HUES48 (cell line): Measurements from ENCODE around the gene METTL16.

Experiments
- H3K27ac ChIP-seq: one replicate; pipeline ENCODE4 v1.7.0; 2013; ENCODE audit warnings: low read depth, low read length, inconsistent platforms
- H3K27me3 ChIP-seq: 2 replicates; pipeline ENCODE4 v1.6.1; 2013; ENCODE audit warnings: mild to moderate bottlenecking, low read length; ENCODE audit not compliant: control insufficient read depth, insufficient read depth
- H3K36me3 ChIP-seq: 2 replicates; pipeline ENCODE4 v1.6.1; 2013; ENCODE audit warnings: low read length; ENCODE audit not compliant: control insufficient read depth, insufficient read depth
- H3K4me1 ChIP-seq: 2 replicates; pipeline ENCODE4 v1.6.1; 2013; ENCODE audit warnings: mild to moderate bottlenecking, low read length; ENCODE audit not compliant: control insufficient read depth, insufficient read depth
- H3K4me3 ChIP-seq: 2 replicates; pipeline ENCODE4 v1.5.1; 2013; ENCODE audit warnings: mild to moderate bottlenecking, low read depth, low read length
- H3K9ac ChIP-seq: 2 replicates; pipeline ENCODE4 v1.6.1; 2013; ENCODE audit warnings: mild to moderate bottlenecking, low read depth, low read length, moderate library complexity
- H3K9me3 ChIP-seq: 2 replicates; pipeline ENCODE4 v1.6.1; 2013; ENCODE audit warnings: low read length; ENCODE audit not compliant: control insufficient read depth, insufficient read depth

METTL16 gene

DNA sequence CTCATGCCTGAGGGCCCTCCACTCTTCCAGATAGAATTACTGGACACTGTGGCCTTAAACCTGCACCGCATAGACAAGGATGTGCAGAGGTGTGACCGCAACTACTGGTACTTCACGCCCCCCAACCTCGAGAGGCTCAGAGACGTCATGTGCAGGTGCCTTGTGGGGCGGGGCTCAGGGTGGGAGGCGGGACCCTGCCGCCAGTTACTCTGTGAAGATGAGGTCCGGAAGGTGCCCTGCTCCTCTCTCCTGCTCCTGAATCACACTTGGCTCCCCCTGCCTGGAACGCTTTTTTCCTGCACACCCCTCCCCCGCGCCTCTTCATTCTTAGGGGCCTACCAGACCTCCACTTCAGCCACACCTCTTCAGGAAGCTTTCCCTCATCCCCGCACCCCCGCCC lies 135.6 kb downstream of the METTL16 start:
- no peak overlapping the region for H3K27ac ChIP-seq
- H3K27me3 ChIP-seq, result no peaks in the 10 kb centered on the region
- no peak overlapping the region for H3K4me3 ChIP-seq
- H3K9ac ChIP-seq, result no peak overlapping the region
- peaks cover 52% of the 10 kb centered on the region for H3K36me3 ChIP-seq
- no peaks in the 10 kb centered on the region for H3K4me1 ChIP-seq
- no peaks in the 10 kb centered on the region for H3K9me3 ChIP-seq

DNA sequence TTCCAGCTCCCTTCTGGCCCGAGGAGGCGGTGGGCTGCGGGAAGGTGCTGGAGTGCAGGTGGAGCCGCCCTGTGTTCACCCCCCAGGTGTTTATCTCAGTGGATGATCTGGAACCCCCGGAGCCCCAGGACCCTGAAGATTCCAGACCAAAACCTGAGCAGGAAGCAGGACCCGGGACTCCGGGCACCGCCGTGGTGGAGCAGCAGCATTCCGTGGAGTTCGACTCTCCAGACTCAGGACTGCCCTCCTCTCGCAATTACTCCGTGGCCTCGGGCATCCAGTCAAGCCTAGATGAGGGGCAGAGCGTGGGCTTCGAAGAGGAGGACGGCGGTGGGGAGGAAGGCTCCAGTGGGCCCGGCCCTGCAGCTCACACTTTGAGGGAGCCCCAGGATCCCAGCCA lies 136.3 kb downstream of the METTL16 start:
- Histone ChIP-seq H3K4me3 (no peak overlapping the region), H3K9ac (no peak overlapping the region), H3K27me3 (no peaks in the 10 kb centered on the region), H3K27ac (no peak overlapping the region), H3K36me3 (peaks cover 52% of the 10 kb centered on the region), H3K4me1 (no peaks in the 10 kb centered on the region), H3K9me3 (no peaks in the 10 kb centered on the region)

DNA sequence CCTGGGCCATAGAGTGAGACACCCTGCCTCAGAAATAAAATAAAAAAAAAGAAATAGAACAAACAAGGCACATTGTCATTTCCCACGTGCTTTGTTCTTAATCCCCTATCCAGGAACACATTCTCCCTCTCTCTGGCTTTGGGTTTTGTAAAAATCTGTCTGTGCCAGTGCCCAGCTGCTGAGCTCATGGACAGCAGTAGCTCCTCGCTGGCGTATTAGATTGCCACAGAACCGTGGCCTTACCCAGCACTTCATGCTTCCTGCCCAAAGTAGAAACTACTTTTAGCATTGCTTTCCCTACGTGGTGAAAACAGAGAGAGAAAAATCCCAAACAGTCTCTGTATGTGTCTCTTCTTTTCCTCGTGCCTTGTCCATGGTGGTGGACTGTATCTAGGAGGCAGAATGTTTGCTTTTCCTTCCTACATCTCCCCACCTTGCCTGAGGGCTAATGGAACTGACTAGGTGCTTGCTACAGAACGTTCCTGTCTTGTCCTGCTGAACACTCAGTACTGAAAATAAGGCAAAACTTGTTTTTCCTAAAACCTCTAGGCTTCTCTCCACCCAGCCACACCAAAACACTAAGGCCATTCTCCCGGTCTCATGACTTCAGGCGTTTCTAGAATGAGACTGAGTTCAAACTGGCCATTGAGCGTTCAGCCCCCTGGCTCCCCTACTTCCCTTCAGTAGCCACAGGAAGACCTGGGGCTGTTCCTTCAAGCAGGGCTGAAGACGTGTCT lies 137.0 kb downstream of the METTL16 start:
- Histone ChIP-seq H3K36me3 (peaks cover 52% of the 10 kb centered on the region), H3K4me1 (peaks cover 2% of the 10 kb centered on the region; the same call in 1 of the 2 replicates), H3K9me3 (no peaks in the 10 kb centered on the region), H3K27ac (no peak overlapping the region), H3K9ac (no peak overlapping the region), H3K4me3 (no peak overlapping the region), H3K27me3 (no peaks in the 10 kb centered on the region)

DNA sequence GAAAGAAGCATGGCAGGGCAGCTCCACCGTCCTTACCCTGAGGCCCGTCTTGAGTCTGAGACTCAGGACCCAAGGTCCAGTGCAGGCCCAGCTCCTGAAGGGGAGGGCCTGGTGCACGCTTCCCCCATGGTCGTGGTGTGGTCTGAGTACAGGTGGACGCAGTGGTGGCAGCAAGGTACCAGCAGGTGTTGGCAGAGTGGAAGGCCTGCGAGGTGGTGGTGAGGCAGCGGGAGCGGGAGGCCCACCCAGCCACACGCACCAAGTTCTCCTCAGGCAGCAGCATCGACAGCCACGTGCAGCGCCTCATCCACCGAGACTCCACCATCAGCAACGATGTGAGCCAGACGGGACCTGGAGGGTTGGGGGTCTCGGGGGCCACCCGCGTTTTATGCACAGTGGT lies 138.5 kb downstream of the METTL16 start:
- Histone ChIP-seq H3K27ac (no peak overlapping the region), H3K4me1 (peaks cover 2% of the 10 kb centered on the region; the same call in 1 of the 2 replicates), H3K36me3 (peaks cover 43% of the 10 kb centered on the region), H3K9ac (no peak overlapping the region), H3K4me3 (no peak overlapping the region), H3K9me3 (no peaks in the 10 kb centered on the region), H3K27me3 (no peaks in the 10 kb centered on the region)

DNA sequence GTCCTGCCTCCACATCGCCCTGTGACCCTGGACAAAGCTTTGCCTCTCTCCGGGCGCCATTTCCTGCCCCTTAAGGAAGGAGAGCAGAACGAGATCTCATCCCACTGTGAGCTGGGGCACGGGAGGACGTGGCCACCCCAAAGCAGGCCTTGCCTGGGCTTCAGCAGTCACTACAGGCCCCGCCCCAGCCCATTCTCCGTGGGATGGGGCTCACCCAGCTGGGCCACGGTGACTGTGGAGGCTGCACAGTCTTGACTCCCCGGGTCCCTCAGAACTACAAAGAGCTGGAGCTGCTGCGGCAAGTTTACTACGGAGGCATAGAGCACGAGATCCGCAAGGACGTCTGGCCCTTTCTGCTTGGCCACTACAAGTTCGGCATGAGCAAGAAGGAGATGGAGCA lies 139.0 kb downstream of the METTL16 start:
- Histone ChIP-seq H3K4me1 (peaks cover 2% of the 10 kb centered on the region; the same call in 1 of the 2 replicates), H3K9ac (no peak overlapping the region), H3K4me3 (no peak overlapping the region), H3K36me3 (peaks cover 39% of the 10 kb centered on the region), H3K27ac (no peak overlapping the region), H3K27me3 (no peaks in the 10 kb centered on the region), H3K9me3 (no peaks in the 10 kb centered on the region)

DNA sequence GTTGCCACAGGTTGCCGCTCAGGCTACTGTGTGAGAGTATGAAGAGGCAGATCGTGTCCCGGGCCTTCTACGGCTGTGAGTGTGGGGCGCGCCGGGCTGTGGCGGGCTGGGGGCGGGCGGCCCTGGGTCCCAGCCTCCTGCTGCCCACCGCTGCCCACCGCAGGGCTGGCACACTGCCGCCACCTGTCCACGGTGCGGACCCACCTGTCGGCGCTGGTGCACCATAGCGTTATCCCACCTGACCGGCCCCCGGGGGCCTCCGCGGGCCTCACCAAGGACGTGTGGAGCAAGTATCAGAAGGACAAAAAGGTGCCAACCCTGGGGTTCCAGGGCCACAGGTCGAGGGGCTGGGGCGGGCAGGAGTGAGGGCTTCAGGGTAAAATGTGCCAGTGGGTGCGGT lies 139.5 kb downstream of the METTL16 start:
- Histone ChIP-seq H3K4me3 (no peak overlapping the region), H3K27ac (no peak overlapping the region), H3K9ac (no peak overlapping the region), H3K27me3 (no peaks in the 10 kb centered on the region), H3K9me3 (no peaks in the 10 kb centered on the region), H3K36me3 (peaks cover 35% of the 10 kb centered on the region), H3K4me1 (peaks cover 2% of the 10 kb centered on the region; the same call in 1 of the 2 replicates)

DNA sequence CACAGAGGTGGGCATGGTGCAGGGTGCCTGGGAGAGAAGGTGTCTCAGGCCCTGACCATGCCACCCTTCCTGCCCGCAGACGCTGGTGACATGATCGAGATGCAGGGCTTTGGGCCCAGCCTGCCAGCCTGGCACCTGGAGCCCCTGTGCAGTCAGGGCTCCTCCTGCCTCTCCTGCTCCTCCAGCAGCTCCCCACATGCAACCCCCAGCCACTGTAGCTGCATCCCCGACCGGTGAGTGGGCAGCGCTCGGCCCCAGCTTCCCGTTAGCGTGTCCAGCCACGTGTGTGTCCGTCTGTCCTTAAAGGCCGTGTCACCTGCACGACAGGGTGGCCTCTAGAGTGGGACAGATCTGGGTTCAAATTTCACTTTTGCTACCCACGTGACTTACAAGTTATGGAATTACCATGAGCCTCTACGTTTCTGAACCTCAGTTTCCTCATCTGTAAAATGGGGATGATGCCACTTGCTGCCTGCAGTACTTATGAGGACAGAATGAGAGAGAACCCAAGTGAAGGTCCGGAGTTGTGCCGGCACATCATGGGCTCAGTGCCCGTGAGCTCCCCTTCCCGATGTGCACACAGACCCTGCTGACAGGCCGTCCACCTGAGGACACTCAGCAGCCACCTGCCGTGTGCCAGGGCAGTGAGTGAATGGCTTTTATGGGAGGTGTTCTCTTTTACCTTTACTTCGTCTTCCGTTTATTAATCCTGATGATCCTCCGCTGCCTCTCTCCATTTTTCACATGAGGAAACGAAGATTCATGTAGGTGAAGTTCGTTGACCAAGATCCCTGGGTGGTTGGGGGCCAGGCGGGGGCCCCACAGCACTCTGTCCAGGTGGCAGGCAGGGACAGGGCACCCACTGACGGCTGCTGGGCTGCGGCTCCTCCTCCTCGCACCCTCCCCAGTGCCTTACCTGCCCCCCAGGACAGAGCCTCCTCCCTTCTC lies 140.2 kb downstream of the METTL16 start:
- Histone ChIP-seq H3K36me3 (peaks cover 33% of the 10 kb centered on the region), H3K4me3 (no peak overlapping the region), H3K27ac (no peak overlapping the region), H3K27me3 (no peaks in the 10 kb centered on the region), H3K9ac (no peak overlapping the region), H3K9me3 (no peaks in the 10 kb centered on the region), H3K4me1 (peaks cover 2% of the 10 kb centered on the region; the same call in 1 of the 2 replicates)

DNA sequence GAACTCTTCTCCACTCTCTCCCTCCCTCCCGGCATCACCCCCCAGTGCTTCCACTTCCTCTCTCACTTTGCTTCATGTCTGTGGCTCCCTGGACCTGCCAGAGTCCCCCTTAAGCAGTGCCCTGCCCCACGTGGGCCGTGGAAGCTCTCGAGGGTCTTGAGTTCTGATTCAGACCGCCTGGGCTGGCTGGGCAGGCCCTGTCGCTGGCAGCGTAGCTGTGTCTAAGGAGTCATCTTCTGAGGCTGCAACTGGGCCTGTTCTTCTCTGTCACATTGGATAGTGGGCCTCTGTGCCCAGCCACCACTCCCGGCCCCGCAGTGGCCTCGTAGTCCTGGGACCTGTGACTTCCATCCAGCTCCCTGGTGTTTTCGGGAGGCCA lies 141.5 kb downstream of the METTL16 start:
- no peaks in the 10 kb centered on the region for H3K27me3 ChIP-seq
- peaks cover 2% of the 10 kb centered on the region; the same call in 1 of the 2 replicates for H3K4me1 ChIP-seq
- no peak overlapping the region for H3K9ac ChIP-seq
- no peak overlapping the region for H3K4me3 ChIP-seq
- H3K27ac ChIP-seq, result no peak overlapping the region
- no peaks in the 10 kb centered on the region for H3K9me3 ChIP-seq
- peaks cover 32% of the 10 kb centered on the region for H3K36me3 ChIP-seq

DNA sequence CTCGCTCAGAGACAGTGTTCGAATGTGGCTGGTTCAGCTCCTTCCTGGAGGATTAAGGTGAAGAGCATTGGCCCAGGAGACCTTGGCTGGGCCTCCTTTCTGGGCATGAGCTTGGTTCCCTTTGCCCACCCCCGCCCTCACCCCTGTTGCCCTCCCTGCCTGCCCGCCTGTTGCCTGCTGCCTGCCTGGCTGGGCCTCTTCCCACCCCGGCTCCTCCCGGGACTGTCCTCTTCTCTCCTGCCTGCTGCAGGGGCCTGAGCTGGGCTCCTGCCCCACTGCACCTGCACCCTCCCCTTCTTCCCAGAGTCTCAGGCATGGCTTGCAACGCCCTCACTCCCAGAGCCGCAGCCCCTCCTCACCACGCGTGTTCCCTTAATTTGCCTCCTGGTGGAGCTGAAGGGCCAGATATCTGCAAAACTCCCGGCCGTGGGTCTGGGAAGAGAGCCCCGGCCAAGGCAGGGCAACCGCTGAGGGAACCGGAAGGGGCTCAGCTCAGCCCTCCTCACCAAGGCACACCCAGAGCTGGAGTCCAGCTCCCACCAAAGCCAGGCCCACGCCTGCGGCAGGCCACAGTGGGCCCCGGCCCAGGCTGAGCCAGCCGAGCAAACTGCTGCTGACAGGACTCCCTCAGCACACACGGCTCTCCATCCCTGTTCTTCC lies 142.0 kb downstream of the METTL16 start:
- H3K27me3 ChIP-seq, result no peaks in the 10 kb centered on the region
- no peak overlapping the region for H3K9ac ChIP-seq
- peaks cover 2% of the 10 kb centered on the region; the same call in 1 of the 2 replicates for H3K4me1 ChIP-seq
- H3K9me3 ChIP-seq, result no peaks in the 10 kb centered on the region
- H3K36me3 ChIP-seq, result peaks cover 32% of the 10 kb centered on the region
- H3K27ac ChIP-seq, result peak overlapping the region; percentile 3
- no peak overlapping the region for H3K4me3 ChIP-seq

DNA sequence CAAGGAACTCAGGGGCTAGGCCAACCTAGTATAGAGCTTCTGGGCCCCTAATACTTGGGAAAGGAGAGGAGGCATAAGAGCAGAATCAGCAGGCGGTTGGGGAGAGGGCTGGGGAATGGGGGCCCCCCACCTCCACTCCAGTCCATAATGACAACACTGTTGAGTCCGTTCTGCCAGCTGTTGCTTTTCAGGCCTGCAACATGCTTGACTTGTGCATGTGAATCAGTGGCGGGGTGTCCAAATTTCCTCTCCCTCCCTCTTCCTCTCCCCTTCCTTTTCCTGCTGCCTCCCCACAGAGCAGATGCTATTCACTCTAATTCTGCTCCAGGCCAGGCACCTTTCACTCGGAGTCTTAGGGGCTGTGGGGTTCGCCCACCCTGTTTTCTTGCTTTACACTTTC lies 142.6 kb downstream of the METTL16 start:
- no peak overlapping the region for H3K9ac ChIP-seq
- H3K4me3 ChIP-seq, result no peak overlapping the region
- H3K27me3 ChIP-seq, result no peaks in the 10 kb centered on the region
- no peaks in the 10 kb centered on the region for H3K9me3 ChIP-seq
- no peak overlapping the region for H3K27ac ChIP-seq
- H3K36me3 ChIP-seq, result peaks cover 34% of the 10 kb centered on the region
- H3K4me1 ChIP-seq, result peaks cover 2% of the 10 kb centered on the region; the same call in 1 of the 2 replicates
